T-helper 2 cell treated with Interferon-gamma antibody and Interleukin-4, amounts not matched to agents 5 μg/mL and 100 μg/mL, for 36 hours (primary cell): Measurements from ENCODE around the gene GOLGA7B.

Experiments
- DNase-seq: peaks from one replicate; pipeline ENCODE4 v3.0.0; 2021; ENCODE audit warnings: low spot score
- H3K27ac Mint-ChIP-seq: one replicate; pipeline ENCODE4 v1.8.0; 2021; ENCODE audit warnings: mild to moderate bottlenecking, mixed read lengths
- H3K27me3 Mint-ChIP-seq: one replicate; pipeline ENCODE4 v1.8.0; 2021; ENCODE audit warnings: low read depth, mixed read lengths
- H3K36me3 Mint-ChIP-seq: one replicate; pipeline ENCODE4 v1.8.0; 2021; ENCODE audit warnings: low read depth, mixed read lengths
- H3K4me1 Mint-ChIP-seq: one replicate; pipeline ENCODE4 v1.8.0; 2021; ENCODE audit warnings: low read depth, mixed read lengths
- H3K4me3 Mint-ChIP-seq: one replicate; pipeline ENCODE4 v1.8.0; 2022; ENCODE audit warnings: mild to moderate bottlenecking, moderate library complexity, mixed read lengths
- H3K9me3 Mint-ChIP-seq: one replicate; pipeline ENCODE4 v1.8.0; 2021; ENCODE audit warnings: mixed read lengths

The GOLGA7B gene

DNA sequence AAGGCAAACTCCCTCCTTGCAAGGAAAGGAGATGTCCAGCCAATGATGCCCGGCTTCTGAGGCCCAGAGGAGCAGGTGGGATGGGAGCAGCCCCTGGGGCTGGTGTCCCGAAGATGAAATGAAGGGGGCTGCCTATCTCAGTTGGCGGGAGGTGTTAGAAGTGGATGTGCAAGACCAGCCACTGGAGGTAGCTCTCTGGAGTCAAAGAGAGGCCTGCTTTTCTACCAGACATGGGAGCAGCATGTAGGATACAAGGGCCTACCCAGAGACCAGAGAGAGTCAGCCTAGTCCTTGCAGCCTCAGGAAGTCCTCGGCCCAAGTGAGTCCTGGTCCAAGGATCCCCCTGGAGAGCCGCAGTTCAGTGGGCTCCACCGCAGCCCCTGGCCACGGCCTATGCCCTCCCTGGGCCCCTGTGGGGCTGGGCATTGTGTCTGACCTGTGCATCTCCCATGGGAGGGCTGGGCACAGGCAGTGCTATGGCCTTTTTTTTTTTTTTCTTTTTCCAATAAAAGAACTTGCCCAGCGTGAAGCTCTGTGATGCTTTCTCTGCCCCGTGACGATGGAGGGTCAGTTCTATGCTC is 17.7 kb downstream of the GOLGA7B start:
- H3K27me3 Mint-ChIP-seq = peaks cover 18% of the 10 kb centered on the region
- DNase-seq = no peak
- peaks cover 12% of the 10 kb centered on the region for H3K4me1 Mint-ChIP-seq
- no peak overlapping the region for H3K27ac Mint-ChIP-seq
- no peaks in the 10 kb centered on the region for H3K36me3 Mint-ChIP-seq
- H3K9me3 Mint-ChIP-seq = no peaks in the 10 kb centered on the region
- no peak overlapping the region for H3K4me3 Mint-ChIP-seq

DNA sequence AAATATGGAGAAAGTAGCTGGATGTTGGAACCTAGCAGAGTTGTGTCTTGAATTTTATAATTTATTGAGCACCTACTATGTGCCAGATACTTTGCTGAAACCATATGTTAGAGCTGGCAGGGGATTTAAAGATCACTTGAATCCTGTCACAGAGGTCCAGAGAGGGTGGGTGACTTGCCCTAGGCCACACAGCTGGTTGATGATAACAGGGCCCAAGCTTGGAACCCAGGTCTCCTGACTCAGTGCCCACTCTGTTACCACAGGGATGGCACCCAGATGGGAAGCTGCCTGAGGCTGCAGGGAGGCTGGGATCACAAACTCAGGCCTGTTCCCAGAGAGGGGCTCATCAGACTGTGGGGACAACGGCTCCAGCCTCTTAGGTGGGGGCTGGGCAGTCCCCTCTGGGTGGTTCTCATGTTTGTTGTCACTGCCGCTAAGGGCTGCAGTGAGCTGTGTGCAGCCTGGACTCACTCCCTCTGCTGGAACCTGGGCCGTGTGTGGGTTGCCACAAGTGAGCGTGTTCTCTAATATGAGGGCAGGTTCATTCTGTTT is 18.6 kb downstream of the GOLGA7B start:
- peaks cover 21% of the 10 kb centered on the region for H3K27me3 Mint-ChIP-seq
- H3K9me3 Mint-ChIP-seq = no peaks in the 10 kb centered on the region
- H3K4me1 Mint-ChIP-seq = peaks cover 12% of the 10 kb centered on the region
- no peak overlapping the region for H3K4me3 Mint-ChIP-seq
- no peak overlapping the region for H3K27ac Mint-ChIP-seq
- no peak for DNase-seq
- no peaks in the 10 kb centered on the region for H3K36me3 Mint-ChIP-seq

DNA sequence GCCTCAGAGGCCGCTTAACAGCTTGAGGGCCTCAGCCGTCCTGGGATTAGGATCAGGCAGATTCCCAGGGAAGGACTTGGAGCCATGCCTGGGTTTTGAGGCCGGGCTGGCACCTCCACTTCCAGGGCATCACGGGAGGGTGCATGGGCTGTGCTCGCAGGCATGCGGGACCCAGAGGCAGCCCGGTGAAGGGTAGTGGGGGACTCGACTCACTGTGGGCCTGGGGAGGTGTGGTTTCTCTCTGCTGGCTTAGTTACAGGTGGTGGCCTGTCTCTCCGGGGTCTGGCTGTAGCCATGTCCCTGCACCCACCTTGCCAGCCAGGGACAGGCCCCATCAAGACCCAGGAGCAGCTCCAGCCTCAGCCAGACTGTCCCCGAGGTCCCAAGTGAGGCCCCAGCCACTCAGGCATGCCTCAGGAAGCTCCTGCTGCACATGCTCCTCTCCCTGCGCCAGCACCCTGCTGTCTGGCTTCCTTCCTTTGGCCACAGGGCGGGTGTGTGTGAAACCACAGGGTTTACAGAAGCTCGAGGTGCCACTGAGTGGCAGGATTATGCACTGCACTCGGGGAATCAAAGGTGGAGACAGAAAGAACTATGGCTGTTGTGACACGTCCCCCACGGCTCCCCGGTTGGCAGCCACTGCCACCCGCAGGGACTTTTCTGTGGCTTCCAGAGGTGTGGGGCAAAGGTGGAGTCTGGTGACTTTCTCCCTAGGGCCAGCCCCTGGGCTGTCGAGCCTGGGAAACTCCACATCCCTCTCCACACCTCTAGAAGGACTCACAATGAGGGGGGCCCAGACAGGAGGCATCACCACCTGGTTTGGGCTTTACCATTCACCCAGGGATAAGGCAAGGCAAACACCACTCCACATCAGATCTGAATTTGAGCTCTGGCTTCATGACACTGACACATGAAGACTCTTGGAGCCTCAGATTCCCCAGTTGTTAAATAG is 19.7 kb downstream of the GOLGA7B start:
- Mint-ChIP-seq H3K9me3 (no peaks in the 10 kb centered on the region), H3K27me3 (peaks cover 21% of the 10 kb centered on the region), H3K27ac (peak overlapping the region; percentile 10), H3K36me3 (no peaks in the 10 kb centered on the region), H3K4me3 (no peak overlapping the region), H3K4me1 (peaks cover 12% of the 10 kb centered on the region)
- peak; percentile 77 for DNase-seq

DNA sequence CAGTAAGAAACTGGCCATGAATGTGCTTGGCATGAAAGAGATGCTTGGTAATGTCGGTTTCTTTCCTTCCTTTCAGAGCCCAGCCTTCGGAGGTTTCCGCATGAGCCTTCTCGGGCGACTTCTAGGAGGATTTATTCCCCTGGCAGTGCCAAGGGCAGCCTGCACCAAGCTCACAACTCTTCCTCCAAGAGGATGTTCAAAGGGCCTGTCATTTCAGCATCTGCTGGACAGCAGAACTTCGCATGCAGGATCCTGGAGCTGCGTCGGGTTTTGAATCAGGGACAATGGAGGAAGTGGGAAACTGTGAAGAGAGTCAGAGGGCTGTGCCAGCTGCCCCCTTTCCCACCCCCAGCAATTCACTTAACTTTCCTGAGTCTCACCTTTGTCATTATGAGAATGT is 21.3 kb downstream of the GOLGA7B start:
- no peak overlapping the region for H3K4me3 Mint-ChIP-seq
- no peaks in the 10 kb centered on the region for H3K9me3 Mint-ChIP-seq
- peaks cover 21% of the 10 kb centered on the region for H3K27me3 Mint-ChIP-seq
- H3K4me1 Mint-ChIP-seq = peaks cover 12% of the 10 kb centered on the region
- H3K27ac Mint-ChIP-seq = no peak overlapping the region
- no peaks in the 10 kb centered on the region for H3K36me3 Mint-ChIP-seq
- no peak for DNase-seq

DNA sequence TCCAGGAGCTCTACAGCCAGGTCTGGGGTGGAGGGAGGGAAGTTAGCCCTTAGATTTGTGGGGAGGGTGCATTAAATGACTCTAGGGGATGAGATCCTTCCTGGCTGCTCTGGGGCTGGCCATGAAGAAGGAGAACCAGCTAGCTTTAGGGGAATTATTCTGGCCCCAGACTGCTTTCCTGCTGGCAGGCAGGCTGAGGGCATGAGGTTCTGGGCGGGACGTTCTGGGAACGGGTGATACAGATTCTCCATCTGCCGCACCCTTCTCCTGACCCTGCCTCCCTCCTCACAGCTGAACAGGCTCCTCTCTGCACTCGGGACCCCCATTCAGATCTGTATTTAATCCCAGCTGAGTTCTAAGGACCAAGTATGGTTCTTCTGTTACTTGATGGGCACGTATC is 23.9 kb downstream of the GOLGA7B start:
- Mint-ChIP-seq H3K36me3 (no peaks in the 10 kb centered on the region), H3K27ac (no peak overlapping the region), H3K27me3 (peaks cover 21% of the 10 kb centered on the region), H3K4me1 (peaks cover 12% of the 10 kb centered on the region), H3K4me3 (no peak overlapping the region), H3K9me3 (no peaks in the 10 kb centered on the region)
- DNase-seq = no peak

DNA sequence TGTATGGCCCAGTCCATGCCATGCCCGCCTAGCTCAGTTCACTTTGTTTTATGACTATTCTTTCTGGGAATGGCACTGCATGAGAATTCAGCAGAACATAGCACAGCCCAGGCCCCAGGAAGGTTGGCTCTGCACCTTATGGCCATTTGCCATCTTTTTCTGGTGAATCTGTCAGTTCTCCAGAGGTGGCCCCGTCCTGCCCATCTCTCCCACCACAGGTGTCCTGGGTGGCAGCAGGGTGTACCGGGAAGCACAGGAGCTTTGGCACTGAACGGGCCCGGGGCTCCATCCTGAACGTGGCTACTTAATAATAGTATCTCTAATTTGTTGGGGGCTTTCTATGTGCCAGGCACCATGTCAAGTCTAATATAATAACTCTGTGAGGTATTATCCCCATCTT is 24.7 kb downstream of the GOLGA7B start:
- Mint-ChIP-seq H3K9me3 (no peaks in the 10 kb centered on the region), H3K4me1 (peaks cover 5% of the 10 kb centered on the region), H3K4me3 (no peak overlapping the region), H3K36me3 (no peaks in the 10 kb centered on the region), H3K27ac (no peak overlapping the region), H3K27me3 (peaks cover 21% of the 10 kb centered on the region)
- DNase-seq = no peak

DNA sequence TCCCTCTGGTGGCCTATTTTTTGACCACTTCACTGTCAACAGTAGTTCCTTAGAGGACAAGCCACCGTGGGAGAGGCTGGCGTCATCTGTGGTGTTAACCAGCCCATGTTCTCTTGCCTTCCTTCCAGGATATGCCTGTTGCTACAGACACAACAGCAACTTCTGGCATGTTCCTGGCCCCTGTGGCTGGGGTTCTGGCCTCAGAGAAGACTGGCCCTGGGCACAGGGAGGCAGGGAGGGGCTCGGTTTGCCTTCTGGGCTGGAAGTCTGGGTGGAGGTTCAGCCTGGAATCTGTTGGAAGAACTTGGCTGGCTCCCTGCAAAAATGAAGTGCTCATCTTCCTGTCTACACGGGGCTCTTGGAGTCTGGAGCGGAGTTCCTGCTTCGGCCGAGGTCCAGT is 25.7 kb downstream of the GOLGA7B start:
- no peak for DNase-seq
- no peaks in the 10 kb centered on the region for H3K4me1 Mint-ChIP-seq
- peaks cover 13% of the 10 kb centered on the region for H3K27me3 Mint-ChIP-seq
- no peak overlapping the region for H3K27ac Mint-ChIP-seq
- H3K4me3 Mint-ChIP-seq = no peak overlapping the region
- no peaks in the 10 kb centered on the region for H3K36me3 Mint-ChIP-seq
- no peaks in the 10 kb centered on the region for H3K9me3 Mint-ChIP-seq

DNA sequence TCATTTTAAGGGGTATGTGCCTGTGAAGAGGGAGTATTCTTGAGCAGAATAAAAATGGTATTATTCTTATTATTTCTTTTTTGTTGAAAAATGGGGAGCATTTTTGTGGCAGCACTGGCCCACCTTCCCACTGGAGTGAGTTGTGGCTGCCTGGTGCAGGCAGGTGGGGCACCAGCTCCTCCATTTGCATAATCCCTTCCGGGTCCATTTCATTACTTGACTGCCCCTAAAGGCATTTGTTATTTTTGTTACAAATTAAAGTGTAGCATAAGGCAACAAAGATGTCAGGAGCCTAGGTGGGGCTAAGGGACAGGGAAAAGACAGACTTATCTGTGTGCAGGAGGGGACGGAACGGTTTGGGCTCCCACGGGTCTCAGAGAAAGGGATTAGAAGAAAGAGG is 26.8 kb downstream of the GOLGA7B start:
- Mint-ChIP-seq H3K4me1 (no peaks in the 10 kb centered on the region), H3K36me3 (no peaks in the 10 kb centered on the region)

DNA sequence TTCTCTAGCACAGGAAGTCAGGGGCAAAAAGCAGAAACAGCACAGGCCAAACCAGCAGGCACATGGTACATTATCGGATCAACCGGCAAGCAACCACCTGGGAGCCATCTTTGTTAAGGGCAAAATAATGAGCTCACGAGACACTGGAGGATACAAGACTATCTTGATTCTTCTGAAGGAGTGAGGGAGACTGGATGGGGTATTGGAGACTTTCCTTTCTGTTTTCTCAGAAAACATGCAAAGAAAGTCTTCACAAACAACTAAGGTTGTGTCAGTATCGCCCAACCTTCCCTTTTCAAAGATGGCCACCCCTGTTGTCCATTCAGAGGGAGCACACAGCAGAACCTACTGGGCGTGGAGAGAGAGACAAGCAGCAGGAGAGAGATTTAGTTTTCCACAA is 29.6 kb downstream of the GOLGA7B start:
- Mint-ChIP-seq H3K4me1 (no peaks in the 10 kb centered on the region), H3K27me3 (no peaks in the 10 kb centered on the region), H3K9me3 (no peaks in the 10 kb centered on the region), H3K36me3 (no peaks in the 10 kb centered on the region), H3K4me3 (no peak overlapping the region), H3K27ac (no peak overlapping the region)
- DNase-seq = no peak

More for the DNA sequence above, 26.8 kb downstream of the GOLGA7B start:
- Mint-ChIP-seq H3K27ac (no peak overlapping the region), H3K27me3 (peaks cover 6% of the 10 kb centered on the region), H3K9me3 (no peaks in the 10 kb centered on the region), H3K4me3 (no peak overlapping the region)
- DNase-seq = no peak

DNA sequence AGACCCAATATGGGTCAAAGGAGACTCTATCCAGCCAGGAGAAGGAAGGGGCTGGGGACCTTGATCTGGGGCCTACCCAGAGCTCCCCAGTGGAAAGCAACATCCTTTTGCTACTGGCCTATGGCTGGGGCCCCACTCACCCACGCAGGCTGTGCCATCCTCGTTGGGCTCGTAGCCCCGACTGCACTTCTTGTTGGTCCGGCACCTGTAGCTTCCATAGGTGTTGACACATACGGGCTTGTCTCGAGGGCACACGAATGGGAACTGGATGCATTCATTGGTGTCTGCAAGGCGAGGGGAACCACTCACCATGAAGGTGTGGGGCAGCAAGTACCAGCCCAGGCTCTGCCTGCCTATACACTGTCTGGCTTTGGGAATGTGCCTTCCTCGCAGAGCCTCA is 30.5 kb downstream of the GOLGA7B start:
- Mint-ChIP-seq H3K27me3 (peaks cover 1% of the 10 kb centered on the region), H3K4me3 (no peak overlapping the region), H3K4me1 (no peaks in the 10 kb centered on the region), H3K36me3 (no peaks in the 10 kb centered on the region), H3K9me3 (no peaks in the 10 kb centered on the region), H3K27ac (no peak overlapping the region)
- DNase-seq = no peak

DNA sequence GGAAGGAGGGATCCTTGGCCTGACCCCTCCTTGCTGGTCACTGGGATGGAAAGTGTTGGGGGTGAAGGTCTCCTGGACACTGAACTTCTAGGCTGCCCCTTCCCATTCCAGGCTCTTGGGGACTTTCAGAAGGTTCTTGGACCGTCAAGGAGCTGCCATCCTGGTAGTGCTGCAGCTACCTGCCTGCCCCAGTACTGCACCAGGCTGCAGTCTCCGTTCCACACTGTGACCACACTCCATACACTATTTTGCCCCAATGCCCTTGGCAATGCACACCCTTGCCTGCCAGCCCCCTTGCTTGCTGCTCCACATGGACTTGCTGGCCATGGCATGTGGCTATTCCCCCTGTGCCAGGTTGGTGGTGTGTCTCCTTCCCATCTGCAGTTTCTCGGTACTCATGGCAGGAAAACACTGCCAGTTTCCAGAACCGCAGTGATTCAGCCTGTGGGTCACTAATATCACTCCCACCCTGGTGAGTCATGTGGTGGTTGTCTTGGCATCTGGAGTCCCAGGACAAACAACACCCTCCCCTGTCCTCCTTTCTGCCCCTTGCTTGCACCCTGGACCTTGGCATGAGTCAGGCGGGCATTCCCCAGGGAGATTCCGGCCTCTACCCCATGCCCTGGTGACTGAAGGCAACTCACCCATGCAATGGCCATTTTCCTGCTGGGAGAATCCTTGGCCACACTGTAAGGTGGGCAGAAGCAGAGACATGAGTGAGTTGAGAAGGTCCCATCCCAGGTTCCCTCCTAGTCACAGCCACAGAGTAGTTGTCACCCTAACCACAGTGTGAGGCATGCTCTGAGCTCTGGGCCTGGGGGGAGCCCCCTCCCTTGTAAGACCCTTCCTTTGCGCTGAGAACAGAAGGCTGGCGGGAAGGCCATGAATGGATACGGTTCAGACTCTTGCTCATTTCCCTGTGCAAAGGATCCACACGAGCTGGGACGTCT is 32.8 kb downstream of the GOLGA7B start:
- Mint-ChIP-seq H3K36me3 (no peaks in the 10 kb centered on the region), H3K27ac (no peak overlapping the region), H3K4me1 (no peaks in the 10 kb centered on the region), H3K9me3 (no peaks in the 10 kb centered on the region), H3K4me3 (no peak overlapping the region), H3K27me3 (peaks cover 5% of the 10 kb centered on the region)
- DNase-seq = no peak

DNA sequence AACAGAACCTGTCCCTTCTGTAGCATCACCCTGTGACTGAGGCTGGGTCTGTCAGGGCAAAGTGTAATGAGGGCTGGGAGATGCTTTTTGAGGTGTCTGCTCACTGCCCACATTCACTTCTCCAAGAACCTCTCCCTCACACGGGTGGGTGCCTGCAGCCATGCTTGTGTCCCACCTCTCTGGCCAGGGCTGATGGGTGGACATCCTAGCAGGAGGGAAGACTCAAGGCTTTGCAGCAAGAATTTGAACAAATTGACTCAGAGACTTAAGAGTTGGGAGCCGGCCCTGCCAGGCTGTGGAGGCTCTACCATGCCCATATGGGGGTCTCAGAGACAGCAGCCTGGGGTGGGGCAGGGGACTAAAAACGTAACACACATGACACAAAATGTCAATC is 33.4 kb downstream of the GOLGA7B start:
- Mint-ChIP-seq H3K27ac (no peak overlapping the region), H3K9me3 (no peaks in the 10 kb centered on the region), H3K4me3 (no peak overlapping the region), H3K4me1 (no peaks in the 10 kb centered on the region), H3K27me3 (peaks cover 5% of the 10 kb centered on the region), H3K36me3 (no peaks in the 10 kb centered on the region)
- no peak for DNase-seq

DNA sequence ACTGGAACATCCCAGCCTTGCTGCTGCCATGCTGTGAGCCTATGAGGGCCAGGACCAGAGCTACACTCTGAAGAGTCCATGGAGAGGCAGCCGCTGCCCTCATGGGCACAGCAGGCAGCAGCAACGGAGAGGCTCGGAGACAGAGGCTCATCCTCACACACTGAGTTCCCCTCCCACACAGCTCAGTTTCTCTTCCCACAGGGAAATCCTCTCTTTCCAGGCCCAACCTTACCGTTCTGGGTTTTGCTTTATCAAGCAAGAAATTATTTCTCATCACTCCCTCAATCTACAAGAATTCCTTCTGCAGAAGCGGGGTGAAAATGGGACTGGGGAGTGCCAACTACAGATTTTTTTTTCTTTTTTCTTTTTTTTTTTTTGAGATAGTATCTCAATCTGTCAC is 36.6 kb downstream of the GOLGA7B start:
- H3K9me3 Mint-ChIP-seq = no peaks in the 10 kb centered on the region
- no peak overlapping the region for H3K4me3 Mint-ChIP-seq
- no peaks in the 10 kb centered on the region for H3K36me3 Mint-ChIP-seq
- no peak for DNase-seq
- peaks cover 5% of the 10 kb centered on the region for H3K27me3 Mint-ChIP-seq
- no peak overlapping the region for H3K27ac Mint-ChIP-seq
- no peaks in the 10 kb centered on the region for H3K4me1 Mint-ChIP-seq
